Measurements from ENCODE around the gene FAM222A. TPM values are rescaled to one million over a fixed set of nuclear protein-coding genes. Genes with fewer than 3 reads are reported as not detected.

The FAM222A gene
- total and polyA plus RNA-seq, 9 donors, result 4.7 to 9.3 (median 5.9) TPM

GRCh38 chr12:109744986-109745942 lies 31.6 kb downstream of the FAM222A start:
- no peaks in the 10 kb centered on the region for H3K36me3 ChIP-seq (ENCODE audit: control insufficient read depth, insufficient read depth, low read length)
- no peak for DNase-seq
- H3K27ac ChIP-seq (ENCODE audit: low read length), result no peak overlapping the region
- no peaks in the 10 kb centered on the region for H3K27me3 ChIP-seq (ENCODE audit: control insufficient read depth, insufficient read depth, low read length)
- no peak overlapping the region for H3K4me3 ChIP-seq (ENCODE audit: low read length)
- WGBS (ENCODE audit: insufficient coverage), result 61% methylated on average over 5 of the region's 8 CpGs
- no peaks in the 10 kb centered on the region for H3K9me3 ChIP-seq (replicated peaks; ENCODE audit: control insufficient read depth, low read depth, low read length)
- H3K4me1 ChIP-seq (ENCODE audit: control insufficient read depth, insufficient read depth, low read length), result no peaks in the 10 kb centered on the region

GRCh38 chr12:109752117-109753053 lies 38.8 kb downstream of the FAM222A start:
- H3K27me3 ChIP-seq (ENCODE audit: control insufficient read depth, insufficient read depth, low read length), result no peaks in the 10 kb centered on the region
- no peak overlapping the region for H3K27ac ChIP-seq (ENCODE audit: low read length)
- no peaks in the 10 kb centered on the region for H3K36me3 ChIP-seq (ENCODE audit: control insufficient read depth, insufficient read depth, low read length)
- peaks cover 8% of the 10 kb centered on the region for H3K9me3 ChIP-seq (replicated peaks; ENCODE audit: control insufficient read depth, low read depth, low read length)
- DNase-seq, result no peak
- WGBS (ENCODE audit: insufficient coverage), result 50% methylated on average over 1 of the region's 6 CpGs
- H3K4me3 ChIP-seq (ENCODE audit: low read length), result no peak overlapping the region
- H3K4me1 ChIP-seq (ENCODE audit: control insufficient read depth, insufficient read depth, low read length), result no peaks in the 10 kb centered on the region

- 77% methylated on average over 5 of the region's 5 CpGs for WGBS (ENCODE audit: insufficient coverage)
- no peak for DNase-seq
- Histone ChIP-seq H3K36me3 (ENCODE audit: control insufficient read depth, insufficient read depth, low read length) (no peaks in the 10 kb centered on the region), H3K27ac (ENCODE audit: low read length) (no peak overlapping the region), H3K9me3 (replicated peaks; ENCODE audit: control insufficient read depth, low read depth, low read length) (peaks cover 8% of the 10 kb centered on the region), H3K4me1 (ENCODE audit: control insufficient read depth, insufficient read depth, low read length) (no peaks in the 10 kb centered on the region), H3K27me3 (ENCODE audit: control insufficient read depth, insufficient read depth, low read length) (no peaks in the 10 kb centered on the region), H3K4me3 (ENCODE audit: low read length) (no peak overlapping the region)
Observed at GRCh38 chr12:109753054-109753401, 39.4 kb downstream of the FAM222A start.

- H3K4me1 ChIP-seq (ENCODE audit: control insufficient read depth, insufficient read depth, low read length), result peaks cover 2% of the 10 kb centered on the region
- H3K4me3 ChIP-seq (ENCODE audit: low read length), result no peak overlapping the region
- peaks cover 8% of the 10 kb centered on the region for H3K9me3 ChIP-seq (replicated peaks; ENCODE audit: control insufficient read depth, low read depth, low read length)
- 50% methylated on average over 2 of the region's 2 CpGs for WGBS (ENCODE audit: insufficient coverage)
- H3K36me3 ChIP-seq (ENCODE audit: control insufficient read depth, insufficient read depth, low read length), result no peaks in the 10 kb centered on the region
- no peaks in the 10 kb centered on the region for H3K27me3 ChIP-seq (ENCODE audit: control insufficient read depth, insufficient read depth, low read length)
- no peak for DNase-seq
- no peak overlapping the region for H3K27ac ChIP-seq (ENCODE audit: low read length)
Observed at GRCh38 chr12:109753959-109754358, 40.3 kb downstream of the FAM222A start.

GRCh38 chr12:109756457-109756856 lies 42.8 kb downstream of the FAM222A start:
- no peaks in the 10 kb centered on the region for H3K36me3 ChIP-seq (ENCODE audit: control insufficient read depth, insufficient read depth, low read length)

GRCh38 chr12:109757671-109758265 lies 44.1 kb downstream of the FAM222A start:
- Histone ChIP-seq H3K4me1 (ENCODE audit: control insufficient read depth, insufficient read depth, low read length) (peaks cover 20% of the 10 kb centered on the region), H3K27me3 (ENCODE audit: control insufficient read depth, insufficient read depth, low read length) (no peaks in the 10 kb centered on the region), H3K9me3 (replicated peaks; ENCODE audit: control insufficient read depth, low read depth, low read length) (peaks cover 6% of the 10 kb centered on the region), H3K27ac (ENCODE audit: low read length) (no peak overlapping the region), H3K4me3 (ENCODE audit: low read length) (no peak overlapping the region), H3K36me3 (ENCODE audit: control insufficient read depth, insufficient read depth, low read length) (no peaks in the 10 kb centered on the region)
- WGBS (ENCODE audit: insufficient coverage), result 85% methylated on average over 8 of the region's 11 CpGs
- no peak for DNase-seq

More at GRCh38 chr12:109756457-109756856, 42.8 kb downstream of the FAM222A start:
- no peak overlapping the region for H3K4me3 ChIP-seq (ENCODE audit: low read length)
- 100% methylated on average over 1 of the region's 1 CpG for WGBS (ENCODE audit: insufficient coverage)
- DNase-seq, result no peak
- peaks cover 20% of the 10 kb centered on the region for H3K4me1 ChIP-seq (ENCODE audit: control insufficient read depth, insufficient read depth, low read length)
- H3K27ac ChIP-seq (ENCODE audit: low read length), result no peak overlapping the region
- no peaks in the 10 kb centered on the region for H3K27me3 ChIP-seq (ENCODE audit: control insufficient read depth, insufficient read depth, low read length)
- peaks cover 6% of the 10 kb centered on the region for H3K9me3 ChIP-seq (replicated peaks; ENCODE audit: control insufficient read depth, low read depth, low read length)

GRCh38 chr12:109758426-109759420 lies 45.1 kb downstream of the FAM222A start:
- peaks cover 14% of the 10 kb centered on the region for H3K9me3 ChIP-seq (replicated peaks; ENCODE audit: control insufficient read depth, low read depth, low read length)
- DNase-seq, result no peak
- peaks cover 20% of the 10 kb centered on the region for H3K4me1 ChIP-seq (ENCODE audit: control insufficient read depth, insufficient read depth, low read length)
- H3K27ac ChIP-seq (ENCODE audit: low read length), result no peak overlapping the region
- H3K36me3 ChIP-seq (ENCODE audit: control insufficient read depth, insufficient read depth, low read length), result no peaks in the 10 kb centered on the region
- no peaks in the 10 kb centered on the region for H3K27me3 ChIP-seq (ENCODE audit: control insufficient read depth, insufficient read depth, low read length)
- H3K4me3 ChIP-seq (ENCODE audit: low read length), result no peak overlapping the region
- 42% methylated on average over 11 of the region's 15 CpGs for WGBS (ENCODE audit: insufficient coverage)

- Histone ChIP-seq H3K4me3 (ENCODE audit: low read length) (no peak overlapping the region), H3K27ac (ENCODE audit: low read length) (no peak overlapping the region), H3K9me3 (replicated peaks; ENCODE audit: control insufficient read depth, low read depth, low read length) (peaks cover 14% of the 10 kb centered on the region), H3K36me3 (ENCODE audit: control insufficient read depth, insufficient read depth, low read length) (no peaks in the 10 kb centered on the region), H3K27me3 (ENCODE audit: control insufficient read depth, insufficient read depth, low read length) (no peaks in the 10 kb centered on the region), H3K4me1 (ENCODE audit: control insufficient read depth, insufficient read depth, low read length) (peaks cover 20% of the 10 kb centered on the region)
- 31% methylated on average over 10 of the region's 13 CpGs for WGBS (ENCODE audit: insufficient coverage)
- no peak for DNase-seq
Observed at GRCh38 chr12:109759595-109759994, 46.0 kb downstream of the FAM222A start.
